ENCODE measurements around the gene EYA2. TPM values are rescaled to one million over a fixed set of nuclear protein-coding genes. Genes with fewer than 3 reads are reported as not detected.

The EYA2 gene
- total and polyA plus RNA-seq, 7 donors = 1.2 to 11.8 (median 3.3) TPM

GRCh38 chr20:46983466-46983865 lies 88.8 kb downstream of the EYA2 start:
- Histone ChIP-seq H3K36me3 (no peaks in the 10 kb centered on the region), H3K27ac (no peak overlapping the region), H3K4me3 (no peak overlapping the region), H3K27me3 (no peaks in the 10 kb centered on the region), H3K9me3 (peaks cover 0 to 3% (median 0%) of the 10 kb centered on the region in 4 donors), H3K4me1 (peaks cover 0 to 5% (median 2%) of the 10 kb centered on the region in 4 donors)
- TF ChIP-seq CTCF (IDR thresholded peaks at IDR 0.05) = no peak
- TF ChIP-seq POLR2AphosphoS5 (IDR thresholded peaks at IDR 0.05) = no peak
- no peak for TF ChIP-seq EP300 (IDR thresholded peaks at IDR 0.05)
- intact Hi-C loops (cut with DNase I) = no loop called here
- DNase-seq = no peak
- 93 to 100% methylated on average over 1 of the region's 1 CpG for WGBS, 2 donors

- H3K36me3 ChIP-seq = no peaks in the 10 kb centered on the region
- DNase-seq = no peak
- no peak for TF ChIP-seq POLR2A (IDR thresholded peaks at IDR 0.05)
- no peak for TF ChIP-seq POLR2AphosphoS5 (IDR thresholded peaks at IDR 0.05)
- no peak for TF ChIP-seq CTCF (IDR thresholded peaks at IDR 0.05)
- TF ChIP-seq EP300 (IDR thresholded peaks at IDR 0.05) = no peak
- H3K4me1 ChIP-seq = peaks cover 0 to 5% (median 2%) of the 10 kb centered on the region in 4 donors
- WGBS, 2 donors = 76 to 84% methylated on average over 1 of the region's 1 CpG
- no peaks in the 10 kb centered on the region for H3K27me3 ChIP-seq
- intact Hi-C loops (cut with DNase I) = no loop called here
- peaks cover 0 to 3% (median 0%) of the 10 kb centered on the region in 4 donors for H3K9me3 ChIP-seq
- H3K4me3 ChIP-seq = no peak overlapping the region
- H3K27ac ChIP-seq = no peak overlapping the region
These were observed 89.8 kb downstream of the EYA2 start for GRCh38 chr20:46984405-46984804.

GRCh38 chr20:46985250-46985649 lies 90.6 kb downstream of the EYA2 start:
- DNase-seq = no peak
- Histone ChIP-seq H3K36me3 (no peaks in the 10 kb centered on the region), H3K27ac (peak overlapping the region in 2 of 4 donors; percentile 8 to 11), H3K27me3 (no peaks in the 10 kb centered on the region), H3K9me3 (peaks cover 0 to 3% (median 0%) of the 10 kb centered on the region in 4 donors), H3K4me3 (no peak overlapping the region), H3K4me1 (peaks cover 0 to 5% (median 2%) of the 10 kb centered on the region in 4 donors)
- TF ChIP-seq POLR2AphosphoS5 (IDR thresholded peaks at IDR 0.05) (peak in 2 of 4 donors; percentile 27 to 30), CTCF (IDR thresholded peaks at IDR 0.05) (no peak)
- WGBS, 2 donors = 46 to 68% methylated on average over 2 of the region's 2 CpGs
- intact Hi-C loops (cut with DNase I) = no loop called here

GRCh38 chr20:46985671-46986070 lies 91.0 kb downstream of the EYA2 start:
- Histone ChIP-seq H3K27ac (peak overlapping the region in 2 of 4 donors; percentile 8 to 11), H3K9me3 (peaks cover 0 to 3% (median 0%) of the 10 kb centered on the region in 4 donors), H3K4me1 (peaks cover 0 to 9% (median 3%) of the 10 kb centered on the region in 4 donors), H3K27me3 (no peaks in the 10 kb centered on the region), H3K36me3 (no peaks in the 10 kb centered on the region), H3K4me3 (no peak overlapping the region)
- no peak for DNase-seq
- 77 to 79% methylated on average over 2 of the region's 2 CpGs for WGBS, 2 donors
- intact Hi-C loops (cut with DNase I) = no loop called here
- TF ChIP-seq POLR2A (IDR thresholded peaks at IDR 0.05) (no peak), POLR2AphosphoS5 (IDR thresholded peaks at IDR 0.05) (peak in 1 of 4 donors; percentile 1)

- no peak for DNase-seq
- Histone ChIP-seq H3K4me1 (peaks cover 0 to 12% (median 3%) of the 10 kb centered on the region in 4 donors), H3K36me3 (no peaks in the 10 kb centered on the region), H3K27me3 (no peaks in the 10 kb centered on the region), H3K4me3 (no peak overlapping the region), H3K9me3 (peaks cover 0 to 3% (median 0%) of the 10 kb centered on the region in 4 donors), H3K27ac (peak overlapping the region in 1 of 4 donors; percentile 4)
- WGBS, 2 donors = 73 to 77% methylated on average over 5 of the region's 5 CpGs
- intact Hi-C loops (cut with DNase I) = no loop called here
- TF ChIP-seq EP300 (IDR thresholded peaks at IDR 0.05) = no peak
These were observed 92.4 kb downstream of the EYA2 start for GRCh38 chr20:46987001-46987400.

GRCh38 chr20:46990017-46990595 lies 95.5 kb downstream of the EYA2 start:
- H3K27ac ChIP-seq = peak overlapping the region in 1 of 4 donors; percentile 30
- intact Hi-C loops (cut with DNase I) = no loop called here
- WGBS, 2 donors = 9 to 32% methylated on average over 12 of the region's 12 CpGs

More at GRCh38 chr20:46990017-46990595, 95.5 kb downstream of the EYA2 start:
- no peak for DNase-seq
- Histone ChIP-seq H3K4me1 (peaks cover 0 to 12% (median 0%) of the 10 kb centered on the region in 4 donors), H3K9me3 (no peaks in the 10 kb centered on the region), H3K4me3 (no peak overlapping the region), H3K36me3 (no peaks in the 10 kb centered on the region), H3K27me3 (peaks cover 0 to 5% (median 0%) of the 10 kb centered on the region in 3 donors)
- no peak for TF ChIP-seq POLR2A (IDR thresholded peaks at IDR 0.05)
- TF ChIP-seq EP300 (IDR thresholded peaks at IDR 0.05) = no peak
- TF ChIP-seq CTCF (IDR thresholded peaks at IDR 0.05) = no peak

All from sigmoid colon (tissue), 7 donors.